ENCODE results near the gene NPTN.
A peak's percentile ranks its signal among the peaks of the same experiment; 100 is the strongest.
"Not testable (repeated sequence)": the region's sequence is repeated elsewhere in the genome, so short reads cannot be mapped to it uniquely, and the experiment has no call there.

Gene NPTN

GRCh38 chr15:73600413-73601335 is 32.5 kb downstream of the NPTN start:
- no peak for DNase-seq

- DNase-seq: no peak
Observed at GRCh38 chr15:73599934-73600333, 33.3 kb downstream of the NPTN start.

GRCh38 chr15:73598530-73599160 is 34.5 kb downstream of the NPTN start:
- no peak for DNase-seq

DNA sequence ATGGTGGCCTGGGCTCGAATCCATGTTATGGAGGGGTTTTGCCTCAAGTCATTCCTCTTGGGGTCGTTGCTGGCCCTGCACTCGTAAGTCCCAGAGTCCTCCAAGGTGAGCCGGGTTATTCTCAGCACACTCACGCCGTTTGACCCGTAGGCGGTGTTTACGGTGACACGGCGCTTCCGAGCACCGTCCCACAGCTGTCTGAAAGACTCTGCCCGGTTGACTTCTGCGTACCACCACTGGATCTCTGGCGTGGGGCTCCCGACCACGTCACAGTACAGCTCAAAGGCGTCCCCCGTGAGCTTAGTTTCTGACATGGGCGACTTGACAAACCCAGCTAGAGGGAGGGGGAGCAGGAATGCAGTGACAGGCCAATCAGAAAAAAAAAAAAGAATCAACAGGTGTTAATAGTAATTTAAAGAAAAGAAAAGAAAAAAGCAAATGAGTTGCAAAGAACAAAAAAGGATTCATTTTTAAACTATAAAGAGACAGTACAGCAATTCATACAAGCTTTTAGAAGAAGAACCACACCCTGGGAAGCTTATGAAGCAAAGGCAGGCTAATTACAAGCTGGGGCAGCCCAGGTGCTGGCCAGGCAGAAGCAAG is 36.1 kb downstream of the NPTN start:
- no peak for DNase-seq

DNA sequence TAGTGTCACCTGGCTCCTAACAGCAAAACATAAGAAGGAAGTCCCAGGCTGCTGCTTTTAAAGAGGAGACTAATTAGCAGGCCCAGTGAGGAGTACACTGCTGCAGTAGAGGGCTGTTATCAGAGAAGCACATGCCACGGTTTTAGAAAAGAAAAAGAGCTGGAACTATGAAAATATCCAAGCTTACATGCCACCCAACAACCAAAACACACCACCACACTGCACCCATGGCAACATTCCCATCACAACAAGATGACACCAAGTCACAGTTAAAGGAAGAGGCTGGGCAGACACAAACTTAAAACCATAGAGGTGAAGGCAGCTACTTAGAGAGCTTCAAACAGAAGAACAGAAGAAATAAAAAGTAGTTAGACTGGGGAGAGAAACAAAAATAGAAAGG is 37.0 kb downstream of the NPTN start:
- no peak for DNase-seq

DNA sequence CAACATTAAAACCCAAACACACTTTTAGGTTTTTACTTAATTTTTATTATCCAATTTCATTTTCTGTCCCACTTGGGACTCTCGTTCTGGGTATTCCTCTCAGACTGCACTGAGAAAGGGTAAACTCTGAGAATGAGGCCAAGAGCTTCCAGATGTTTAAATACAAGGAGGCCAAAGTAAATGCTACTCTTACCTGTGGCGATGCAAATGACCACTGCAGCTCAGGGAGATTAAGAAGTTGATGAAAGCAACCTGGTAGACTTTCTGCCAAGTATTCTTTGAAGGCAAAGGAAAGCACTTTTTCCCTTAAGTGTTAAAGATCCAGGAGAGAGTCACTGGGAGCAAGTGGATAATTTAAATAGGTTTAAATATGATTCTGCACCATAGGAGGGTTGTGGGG is 39.1 kb downstream of the NPTN start:
- no peak for DNase-seq

DNA sequence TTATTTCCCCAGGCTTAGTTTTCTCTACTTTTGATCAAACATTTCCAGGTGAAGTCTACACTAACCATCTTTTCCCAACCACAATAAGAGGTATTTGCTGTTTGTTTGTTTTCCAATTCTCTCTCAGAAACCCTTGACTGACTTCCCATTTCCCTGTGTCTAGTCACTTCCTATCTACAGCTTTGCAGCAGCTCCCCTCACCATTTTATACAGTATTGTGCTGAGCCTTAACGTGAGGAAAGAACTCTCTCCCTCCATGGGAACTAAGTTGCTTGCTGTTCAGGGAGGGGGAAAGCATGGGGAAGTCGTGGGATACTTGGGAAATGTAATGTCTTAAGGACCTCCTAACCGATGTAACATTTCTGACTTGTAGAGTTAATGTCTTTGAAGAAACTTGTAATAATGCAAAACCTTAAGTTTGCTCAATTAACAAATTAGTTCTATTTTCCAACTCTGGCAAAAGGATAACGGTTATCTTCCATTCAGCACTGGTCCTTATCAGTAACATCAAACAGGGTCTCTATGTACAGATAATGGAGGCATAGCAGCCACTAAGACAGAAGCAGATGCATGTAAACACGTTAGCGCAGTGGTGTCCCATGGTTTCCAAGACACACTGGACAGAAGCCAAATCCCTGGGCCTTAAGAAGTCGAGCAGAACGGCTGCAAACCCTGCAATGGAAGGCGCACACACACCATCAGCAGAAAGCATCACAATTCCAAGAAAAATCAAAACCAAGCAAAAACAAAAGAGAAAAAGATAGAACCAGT is 39.7 kb downstream of the NPTN start:
- peak in 1 of 2 experiments; percentile 34 for DNase-seq

- DNase-seq: no peak
Observed at GRCh38 chr15:73590263-73590662, 42.9 kb downstream of the NPTN start.

GRCh38 chr15:73589766-73590165 is 43.4 kb downstream of the NPTN start:
- no peak for DNase-seq

DNA sequence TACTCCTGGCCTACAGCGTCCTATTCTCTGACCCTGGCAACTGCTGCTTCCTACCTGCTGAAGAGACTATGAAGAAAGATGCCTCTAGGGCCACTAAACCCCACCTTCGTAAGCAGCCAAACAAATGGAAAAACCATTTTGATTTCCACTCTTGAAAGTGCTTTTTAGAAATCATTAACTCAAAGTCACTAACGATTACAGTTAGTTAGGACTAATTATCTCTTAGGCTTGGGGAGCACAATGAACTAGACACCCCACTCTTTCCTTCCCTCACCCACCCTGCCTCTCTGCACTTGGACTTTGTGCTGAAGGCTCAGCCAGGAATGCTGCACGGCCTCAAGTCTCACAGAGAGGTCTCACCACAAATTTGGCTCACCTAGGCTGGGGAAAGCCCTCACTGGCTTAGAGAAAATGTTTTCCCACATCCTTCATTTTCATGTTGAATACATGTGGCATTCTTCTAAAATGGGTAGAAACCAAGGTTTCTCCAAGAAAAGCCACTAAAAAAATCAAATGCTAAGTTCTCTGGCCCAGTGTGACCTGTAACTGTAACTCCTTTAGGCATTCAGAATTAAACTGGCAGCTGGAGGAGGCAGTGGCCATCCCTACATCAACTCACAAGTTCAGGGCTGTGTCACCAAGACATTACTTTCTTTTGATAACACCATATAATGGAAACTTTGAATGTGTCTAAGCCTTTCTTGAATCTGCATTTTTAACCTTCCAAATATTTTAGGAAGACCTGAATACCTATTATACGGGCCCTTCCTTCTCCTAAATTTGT is 47.1 kb downstream of the NPTN start:
- DNase-seq: no peak

- DNase-seq: no peak
Observed at GRCh38 chr15:73584699-73585420, 48.3 kb downstream of the NPTN start.

DNA sequence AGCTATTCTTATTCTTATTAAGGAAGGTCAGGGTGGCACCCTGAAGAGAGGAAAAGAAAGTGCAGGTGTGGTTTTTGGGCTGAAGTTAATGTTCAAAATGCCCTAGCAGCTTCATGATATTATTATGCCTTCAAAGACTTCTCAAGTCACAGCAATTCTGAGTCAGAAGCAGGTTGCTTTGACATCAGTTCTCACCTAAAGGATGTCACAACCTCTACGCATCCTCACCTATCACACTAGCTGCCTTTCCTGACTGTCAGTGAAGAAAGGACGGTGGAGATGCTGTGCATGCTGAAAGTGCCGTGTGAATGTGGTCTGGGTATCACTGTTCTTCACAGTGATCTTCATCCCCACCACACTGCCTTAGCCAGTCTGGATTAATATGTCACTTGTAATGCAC is 49.6 kb downstream of the NPTN start:
- DNase-seq: no peak

GRCh38 chr15:73582851-73583379 is 50.3 kb downstream of the NPTN start:
- no peak for DNase-seq

GRCh38 chr15:73578026-73578425 is 55.2 kb downstream of the NPTN start:
- no peak for DNase-seq

DNA sequence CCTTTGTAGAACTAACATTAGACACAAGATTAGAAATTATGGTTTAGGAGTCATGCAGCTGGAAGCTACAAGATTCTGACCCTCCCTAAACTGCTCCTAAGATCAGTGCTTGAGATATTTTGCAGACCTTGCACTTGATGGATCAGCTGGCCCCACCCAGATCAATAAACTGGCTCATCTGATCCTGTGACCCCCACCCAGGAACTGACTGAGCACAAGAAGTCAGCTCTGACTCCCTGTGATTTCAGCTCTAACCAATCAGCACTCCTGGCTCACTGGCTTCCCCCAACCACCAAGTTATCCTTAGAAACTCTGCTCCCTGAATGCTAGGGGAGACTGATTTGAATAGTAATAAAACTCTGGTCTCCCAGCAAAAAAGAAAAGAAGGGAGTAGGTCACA is 55.6 kb downstream of the NPTN start:
- DNase-seq: not testable (repeated sequence)

DNA sequence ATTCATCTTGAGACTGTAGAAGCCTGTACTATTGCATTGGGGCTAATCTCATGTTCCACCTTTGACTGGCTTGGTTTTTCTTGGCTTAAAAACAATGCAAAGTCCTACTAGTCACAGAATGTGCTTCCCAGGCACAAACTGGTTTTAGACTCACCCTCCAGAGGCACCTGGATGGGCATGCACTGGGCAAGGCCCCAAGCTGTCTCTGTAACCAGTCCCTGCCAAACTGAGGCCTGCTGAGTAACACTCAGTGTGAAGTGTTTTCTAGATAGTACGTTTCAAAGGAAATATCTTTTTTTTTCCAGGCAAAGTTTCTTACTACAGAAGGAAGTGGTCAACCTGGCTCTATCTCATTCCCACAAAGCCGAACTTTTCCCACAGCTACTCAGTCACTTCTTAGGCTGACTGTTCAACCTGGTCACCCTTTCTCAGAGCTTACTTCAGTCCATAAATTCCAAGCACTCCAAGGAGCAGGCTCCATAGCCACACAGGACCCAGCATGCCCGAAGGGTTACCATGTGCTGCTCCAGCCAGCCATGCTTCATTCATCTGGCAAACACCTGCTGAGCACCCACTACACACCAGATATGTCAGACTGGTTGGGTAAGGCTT is 57.4 kb downstream of the NPTN start:
- no peak for DNase-seq

- DNase-seq: no peak
Observed at GRCh38 chr15:73573572-73573971, 59.6 kb downstream of the NPTN start.

- DNase-seq: no peak
Observed at GRCh38 chr15:73573037-73573436, 60.2 kb downstream of the NPTN start.

GRCh38 chr15:73572296-73572695 is 60.9 kb downstream of the NPTN start:
- no peak for DNase-seq

DNA sequence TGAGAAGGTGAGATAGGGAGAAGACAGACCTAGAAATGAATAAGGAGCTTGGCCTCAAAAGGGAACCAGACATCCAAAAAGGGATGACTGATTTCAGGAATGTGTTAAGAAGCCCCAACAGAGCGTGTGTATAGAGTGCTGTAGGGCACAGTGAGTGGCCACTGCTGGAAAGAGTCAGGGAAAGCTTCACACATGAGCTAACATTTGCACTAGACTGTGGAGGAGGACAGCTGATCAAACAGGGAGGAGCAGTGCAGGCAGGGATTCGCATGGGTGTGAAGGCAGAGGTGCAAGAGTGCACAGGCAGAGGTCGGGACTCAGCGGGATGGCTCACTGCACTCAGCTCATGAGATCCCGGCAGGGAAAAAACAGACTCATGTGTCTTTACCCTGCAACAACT is 61.8 kb downstream of the NPTN start:
- DNase-seq: peak; percentile 32 to 55

All from NCI-H187 (cell line).